ENCODE results near the gene ZBTB7C.

Gene ZBTB7C

GRCh38 chr18:48186861-48187260 lies 222.3 kb downstream of the ZBTB7C start:
- TF ChIP-seq Cebpa-rat (IDR thresholded peaks at IDR 0.05), result no peak
- H3K9me3 ChIP-seq, result no peaks in the 10 kb centered on the region
- no peaks in the 10 kb centered on the region for H3K4me1 ChIP-seq
- no peak overlapping the region for H3K9ac ChIP-seq
- no peaks in the 10 kb centered on the region for H3K36me3 ChIP-seq
- no peak overlapping the region for H3K4me3 ChIP-seq
- H3K27ac ChIP-seq, result no peak overlapping the region
- no peaks in the 10 kb centered on the region for H3K27me3 ChIP-seq
- no peak overlapping the region for H3K4me2 ChIP-seq
- no peaks in the 10 kb centered on the region for H4K20me1 ChIP-seq

GRCh38 chr18:48186131-48186766 lies 222.9 kb downstream of the ZBTB7C start:
- Histone ChIP-seq H3K4me3 (no peak overlapping the region), H3K9me3 (no peaks in the 10 kb centered on the region), H3K27me3 (no peaks in the 10 kb centered on the region), H3K27ac (no peak overlapping the region), H3K4me2 (no peak overlapping the region), H3K36me3 (no peaks in the 10 kb centered on the region), H4K20me1 (no peaks in the 10 kb centered on the region), H3K9ac (no peak overlapping the region), H3K4me1 (no peaks in the 10 kb centered on the region)
- TF ChIP-seq Cebpa-rat (IDR thresholded peaks at IDR 0.05), result no peak

GRCh38 chr18:48184118-48184517 lies 225.1 kb downstream of the ZBTB7C start:
- H3K4me1 ChIP-seq, result no peaks in the 10 kb centered on the region

GRCh38 chr18:48183613-48184012 lies 225.6 kb downstream of the ZBTB7C start:
- no peaks in the 10 kb centered on the region for H3K4me1 ChIP-seq
- peaks cover 7% of the 10 kb centered on the region for H3K9me3 ChIP-seq
- no peak overlapping the region for H3K4me3 ChIP-seq
- H3K36me3 ChIP-seq, result no peaks in the 10 kb centered on the region
- no peak overlapping the region for H3K27ac ChIP-seq
- H3K9ac ChIP-seq, result no peak overlapping the region
- TF ChIP-seq Cebpa-rat (IDR thresholded peaks at IDR 0.05), result no peak
- no peaks in the 10 kb centered on the region for H3K27me3 ChIP-seq
- no peak overlapping the region for H3K4me2 ChIP-seq
- no peaks in the 10 kb centered on the region for H4K20me1 ChIP-seq

More at GRCh38 chr18:48184118-48184517, 225.1 kb downstream of the ZBTB7C start:
- no peak for TF ChIP-seq Cebpa-rat (IDR thresholded peaks at IDR 0.05)
- peaks cover 7% of the 10 kb centered on the region for H3K9me3 ChIP-seq
- H4K20me1 ChIP-seq, result no peaks in the 10 kb centered on the region
- H3K36me3 ChIP-seq, result no peaks in the 10 kb centered on the region
- no peak overlapping the region for H3K4me3 ChIP-seq
- no peak overlapping the region for H3K9ac ChIP-seq
- no peak overlapping the region for H3K4me2 ChIP-seq
- no peak overlapping the region for H3K27ac ChIP-seq
- no peaks in the 10 kb centered on the region for H3K27me3 ChIP-seq

GRCh38 chr18:48182779-48183178 lies 226.4 kb downstream of the ZBTB7C start:
- no peak overlapping the region for H3K27ac ChIP-seq

GRCh38 chr18:48181857-48182256 lies 227.3 kb downstream of the ZBTB7C start:
- H4K20me1 ChIP-seq, result no peaks in the 10 kb centered on the region
- no peak for TF ChIP-seq Cebpa-rat (IDR thresholded peaks at IDR 0.05)
- no peak overlapping the region for H3K4me3 ChIP-seq
- H3K9ac ChIP-seq, result no peak overlapping the region
- no peaks in the 10 kb centered on the region for H3K4me1 ChIP-seq
- H3K27me3 ChIP-seq, result no peaks in the 10 kb centered on the region
- H3K9me3 ChIP-seq, result peaks cover 7% of the 10 kb centered on the region
- H3K36me3 ChIP-seq, result no peaks in the 10 kb centered on the region
- no peak overlapping the region for H3K27ac ChIP-seq
- no peak overlapping the region for H3K4me2 ChIP-seq

More at GRCh38 chr18:48182779-48183178, 226.4 kb downstream of the ZBTB7C start:
- Histone ChIP-seq H3K27me3 (no peaks in the 10 kb centered on the region), H3K36me3 (no peaks in the 10 kb centered on the region), H4K20me1 (no peaks in the 10 kb centered on the region), H3K4me3 (no peak overlapping the region), H3K4me2 (no peak overlapping the region), H3K9me3 (peaks cover 7% of the 10 kb centered on the region), H3K9ac (no peak overlapping the region), H3K4me1 (no peaks in the 10 kb centered on the region)
- no peak for TF ChIP-seq Cebpa-rat (IDR thresholded peaks at IDR 0.05)

GRCh38 chr18:48181087-48181823 lies 227.9 kb downstream of the ZBTB7C start:
- H3K27ac ChIP-seq, result no peak overlapping the region

GRCh38 chr18:48179666-48180065 lies 229.5 kb downstream of the ZBTB7C start:
- no peak overlapping the region for H3K4me2 ChIP-seq
- H3K27me3 ChIP-seq, result no peaks in the 10 kb centered on the region
- H3K9ac ChIP-seq, result no peak overlapping the region
- no peak for TF ChIP-seq Cebpa-rat (IDR thresholded peaks at IDR 0.05)
- no peak overlapping the region for H3K27ac ChIP-seq
- H3K9me3 ChIP-seq, result peaks cover 7% of the 10 kb centered on the region
- no peaks in the 10 kb centered on the region for H3K36me3 ChIP-seq
- no peak overlapping the region for H3K4me3 ChIP-seq
- no peaks in the 10 kb centered on the region for H4K20me1 ChIP-seq
- no peaks in the 10 kb centered on the region for H3K4me1 ChIP-seq

More at GRCh38 chr18:48181087-48181823, 227.9 kb downstream of the ZBTB7C start:
- no peaks in the 10 kb centered on the region for H4K20me1 ChIP-seq
- no peak overlapping the region for H3K4me3 ChIP-seq
- peaks cover 7% of the 10 kb centered on the region for H3K9me3 ChIP-seq
- H3K36me3 ChIP-seq, result no peaks in the 10 kb centered on the region
- TF ChIP-seq Cebpa-rat (IDR thresholded peaks at IDR 0.05), result no peak
- no peaks in the 10 kb centered on the region for H3K27me3 ChIP-seq
- H3K4me1 ChIP-seq, result no peaks in the 10 kb centered on the region
- H3K4me2 ChIP-seq, result no peak overlapping the region
- H3K9ac ChIP-seq, result no peak overlapping the region

- no peak overlapping the region for H3K4me2 ChIP-seq
- H4K20me1 ChIP-seq, result no peaks in the 10 kb centered on the region
- no peaks in the 10 kb centered on the region for H3K36me3 ChIP-seq
- H3K9ac ChIP-seq, result no peak overlapping the region
- H3K27me3 ChIP-seq, result no peaks in the 10 kb centered on the region
- peaks cover 7% of the 10 kb centered on the region for H3K9me3 ChIP-seq
- H3K4me1 ChIP-seq, result no peaks in the 10 kb centered on the region
- no peak for TF ChIP-seq Cebpa-rat (IDR thresholded peaks at IDR 0.05)
- H3K4me3 ChIP-seq, result no peak overlapping the region
- H3K27ac ChIP-seq, result no peak overlapping the region
These were observed 230.2 kb downstream of the ZBTB7C start for GRCh38 chr18:48179001-48179400.

- H3K36me3 ChIP-seq, result no peaks in the 10 kb centered on the region
- no peaks in the 10 kb centered on the region for H4K20me1 ChIP-seq
- TF ChIP-seq Cebpa-rat (IDR thresholded peaks at IDR 0.05), result no peak
- no peak overlapping the region for H3K9ac ChIP-seq
- peaks cover 7% of the 10 kb centered on the region for H3K9me3 ChIP-seq
- no peaks in the 10 kb centered on the region for H3K27me3 ChIP-seq
- no peak overlapping the region for H3K4me2 ChIP-seq
- H3K4me1 ChIP-seq, result no peaks in the 10 kb centered on the region
- H3K4me3 ChIP-seq, result no peak overlapping the region
- H3K27ac ChIP-seq, result no peak overlapping the region
These were observed 232.3 kb downstream of the ZBTB7C start for GRCh38 chr18:48176909-48177308.
